ENCODE results near the gene ATAT1. TPM values are rescaled to one million over a fixed set of nuclear protein-coding genes. Genes with fewer than 3 reads are reported as not detected.
"Not testable (repeated sequence)": the region's sequence is repeated elsewhere in the genome, so short reads cannot be mapped to it uniquely, and the experiment has no call there.

Gene ATAT1
- total RNA-seq, 4 donors from 2014 or later, result 2.7 to 8.7 (median 5.1) TPM

GRCh38 chr6:30590509-30590908 is 36.2 kb upstream of the ATAT1 start:
- Histone ChIP-seq H3K4me3 (no peak overlapping the region), H3K4me1 (peaks cover 0 to 12% (median 7%) of the 10 kb centered on the region in 4 donors), H3K27me3 (no peaks in the 10 kb centered on the region), H3K9me3 (no peaks in the 10 kb centered on the region), H3K36me3 (peaks cover 77 to 95% (median 89%) of the 10 kb centered on the region in 4 donors), H3K27ac (replicated peaks in 1 of 4) (peak overlapping the region; percentile 20 to 58 (median 47))
- WGBS, result 91% methylated on average over 7 of the region's 8 CpGs
- no peak for DNase-seq (ENCODE audit: extremely low spot score)
- TF ChIP-seq EP300 (IDR thresholded peaks at IDR 0.05), result no peak
- no peak for TF ChIP-seq CTCF (IDR thresholded peaks at IDR 0.05)
- TF ChIP-seq POLR2AphosphoS5 (IDR thresholded peaks at IDR 0.05), result no peak
- TF ChIP-seq POLR2A (IDR thresholded peaks at IDR 0.05; ENCODE audit: low read depth), result no peak
- intact Hi-C loops (cut with DNase I), result no loop called here

- 46% methylated on average over 1 of the region's 1 CpG for WGBS
- intact Hi-C loops (cut with DNase I), result no loop called here
- H3K27ac ChIP-seq (replicated peaks in 1 of 4), result peak overlapping the region; percentile 20 to 58 (median 47)
These were observed 35.7 kb upstream of the ATAT1 start for GRCh38 chr6:30591008-30591407.

GRCh38 chr6:30592287-30592686 is 34.4 kb upstream of the ATAT1 start:
- Histone ChIP-seq H3K36me3 (peaks cover 59 to 87% (median 71%) of the 10 kb centered on the region in 4 donors), H3K9me3 (no peaks in the 10 kb centered on the region), H3K27ac (replicated peaks in 1 of 4) (no peak overlapping the region), H3K4me3 (no peak overlapping the region), H3K27me3 (no peaks in the 10 kb centered on the region), H3K4me1 (peaks cover 0 to 13% (median 7%) of the 10 kb centered on the region in 4 donors)
- TF ChIP-seq EP300 (IDR thresholded peaks at IDR 0.05) (no peak), CTCF (IDR thresholded peaks at IDR 0.05) (no peak), POLR2AphosphoS5 (IDR thresholded peaks at IDR 0.05) (no peak), POLR2A (IDR thresholded peaks at IDR 0.05; ENCODE audit: low read depth) (no peak)
- WGBS, result 96% methylated on average over 1 of the region's 1 CpG
- DNase-seq (ENCODE audit: extremely low spot score), result no peak
- intact Hi-C loops (cut with DNase I), result no loop called here

More at GRCh38 chr6:30591008-30591407, 35.7 kb upstream of the ATAT1 start:
- Histone ChIP-seq H3K9me3 (no peaks in the 10 kb centered on the region), H3K4me1 (peaks cover 0 to 12% (median 7%) of the 10 kb centered on the region in 4 donors), H3K36me3 (peaks cover 72 to 90% (median 84%) of the 10 kb centered on the region in 4 donors), H3K27me3 (no peaks in the 10 kb centered on the region), H3K4me3 (no peak overlapping the region)
- TF ChIP-seq POLR2A (IDR thresholded peaks at IDR 0.05; ENCODE audit: low read depth), result no peak
- TF ChIP-seq POLR2AphosphoS5 (IDR thresholded peaks at IDR 0.05), result no peak
- no peak for TF ChIP-seq CTCF (IDR thresholded peaks at IDR 0.05)
- TF ChIP-seq EP300 (IDR thresholded peaks at IDR 0.05), result no peak
- no peak for DNase-seq (ENCODE audit: extremely low spot score)

- not testable (repeated sequence) for H3K4me1 ChIP-seq; H3K27ac ChIP-seq (replicated peaks in 1 of 4); H3K4me3 ChIP-seq; H3K9me3 ChIP-seq; H3K27me3 ChIP-seq
- DNase-seq (ENCODE audit: extremely low spot score), result peak; percentile 94
- WGBS, result 74% methylated on average over 15 of the region's 15 CpGs
- H3K36me3 ChIP-seq, result peaks cover 38 to 59% (median 44%) of the 10 kb centered on the region in 4 donors
- TF ChIP-seq POLR2AphosphoS5 (IDR thresholded peaks at IDR 0.05) (peak in 1 of 2 donors; percentile 43), CTCF (IDR thresholded peaks at IDR 0.05) (peak; percentile 68 to 83 (median 83))
- intact Hi-C loops (cut with DNase I), result loop anchor here (5.0 kb wide), 2 partner anchors 55 to 115 kb away; no protein-coding TSS in a partner anchor
These were observed 29.1 kb upstream of the ATAT1 start for GRCh38 chr6:30597315-30598144.
